Neuronal stem cell (in vitro differentiated cells): Measurements from ENCODE around the gene RAPGEF5.

Source experiments
- DNase-seq: peaks from one replicate; pipeline ENCODE4 v3.0.0-alpha.2; 2013; ENCODE audit warnings: low spot score
- H2AFZ ChIP-seq: one replicate; pipeline ENCODE4 v1.6.1; 2013; ENCODE audit warnings: mild to moderate bottlenecking, low read length, inconsistent platforms
- H2AK5ac ChIP-seq: 2 replicates; pipeline ENCODE4 v1.6.1; 2013; ENCODE audit warnings: low read depth, mild to moderate bottlenecking, inconsistent platforms, low read length, moderate library complexity, mixed read lengths
- H2BK120ac ChIP-seq: 2 replicates; pipeline ENCODE4 v1.6.1; 2013; ENCODE audit warnings: low read depth, mild to moderate bottlenecking, inconsistent platforms, low read length, moderate library complexity, mixed read lengths
- H2BK12ac ChIP-seq: one replicate; pipeline ENCODE4 v1.6.1; 2013; ENCODE audit warnings: low read length, inconsistent platforms
- H2BK15ac ChIP-seq: 2 replicates; pipeline ENCODE4 v1.6.1; 2013; ENCODE audit warnings: mild to moderate bottlenecking, low read length, inconsistent platforms, mixed read lengths
- H2BK5ac ChIP-seq: one replicate; pipeline ENCODE4 v1.6.1; 2013; ENCODE audit warnings: inconsistent platforms, mild to moderate bottlenecking, low read length, moderate library complexity
- H3K14ac ChIP-seq: one replicate; pipeline ENCODE4 v1.6.1; 2013; ENCODE audit warnings: low read length, inconsistent platforms
- H3K18ac ChIP-seq: 2 replicates; pipeline ENCODE4 v1.6.1; 2013; ENCODE audit warnings: low read length, inconsistent platforms
- H3K23ac ChIP-seq: 2 replicates; pipeline ENCODE4 v1.6.1; 2013; ENCODE audit warnings: low read depth, mild to moderate bottlenecking, mixed read lengths, low read length, inconsistent platforms; ENCODE audit not compliant: poor library complexity
- H3K27ac ChIP-seq: replicated peaks from 3 replicates; pipeline ENCODE4 v1.5.1; 2013; ENCODE audit warnings: low read length, inconsistent platforms
- H3K27me3 ChIP-seq, 3 experiments: 2 replicates each; pipeline ENCODE4 v1.6.1; 2013; ENCODE audit warnings: low read length in 3 of 3, mild to moderate bottlenecking in 2 of 3, inconsistent platforms in 1 of 3, low read depth in 1 of 3, mixed read lengths in 1 of 3, moderate library complexity in 1 of 3; ENCODE audit not compliant: control insufficient read depth in 3 of 3, insufficient read depth in 3 of 3
- H3K36me3 ChIP-seq, 2 donors: replicated peaks in 1 of 2; 2 replicates each; pipeline ENCODE4 v1.6.1; 2013; ENCODE audit warnings: low read length in 2 of 2; ENCODE audit not compliant: control insufficient read depth in 2 of 2, insufficient read depth in 2 of 2
- H3K4ac ChIP-seq: 2 replicates; pipeline ENCODE4 v1.6.1; 2013; ENCODE audit warnings: inconsistent platforms, mild to moderate bottlenecking, low read length, moderate library complexity
- H3K4me1 ChIP-seq, 2 donors: 1 replicate in 1 of 2; 2 replicates in 1 of 2; pipeline ENCODE4 v1.6.1; 2013; ENCODE audit warnings: low read length in 2 of 2, low read depth in 1 of 2; ENCODE audit not compliant: control insufficient read depth in 2 of 2, insufficient read depth in 1 of 2
- H3K4me2 ChIP-seq: one replicate; pipeline ENCODE4 v1.6.1; 2013; ENCODE audit warnings: mild to moderate bottlenecking, low read length, inconsistent platforms; ENCODE audit not compliant: insufficient read depth, poor library complexity, severe bottlenecking
- H3K4me3 ChIP-seq, 2 donors: 2 replicates each; pipeline ENCODE4 v1.5.1; 2013; ENCODE audit warnings: low read length in 2 of 2, mild to moderate bottlenecking in 2 of 2, inconsistent platforms in 1 of 2, moderate library complexity in 1 of 2
- H3K79me1 ChIP-seq: one replicate; pipeline ENCODE4 v1.6.1; 2013; ENCODE audit warnings: low read depth, mild to moderate bottlenecking, inconsistent platforms, low read length, moderate library complexity
- H3K9ac ChIP-seq: one replicate; pipeline ENCODE4 v1.6.1; 2013; ENCODE audit warnings: mild to moderate bottlenecking, low read depth, low read length, inconsistent platforms; ENCODE audit not compliant: poor library complexity
- H3K9me3 ChIP-seq, 2 donors: replicated peaks in 1 of 2; 2 replicates each; pipeline versions ENCODE3 to v1.6.1; 2013; ENCODE audit warnings: low read length in 2 of 2, mild to moderate bottlenecking in 2 of 2, inconsistent platforms in 1 of 2, low read depth in 1 of 2, mixed read lengths in 1 of 2, moderate library complexity in 1 of 2; ENCODE audit not compliant: control insufficient read depth in 2 of 2, insufficient read depth in 1 of 2
- H4K8ac ChIP-seq: one replicate; pipeline ENCODE4 v1.6.1; 2013; ENCODE audit warnings: low read depth, mild to moderate bottlenecking, inconsistent platforms, low read length, moderate library complexity
- H4K91ac ChIP-seq: one replicate; pipeline ENCODE4 v1.6.1; 2013; ENCODE audit warnings: low read length, low read depth, mild to moderate bottlenecking, inconsistent platforms; ENCODE audit not compliant: poor library complexity
- WGBS, 2 donors: extraction: QIAGEN DNeasy Blood & Tissue Kit; methylation state at CpG; one replicate each; pipeline ENCODE4 v1.1.7; 2013; ENCODE audit warnings: missing lambda C conversion rate in 2 of 2, mixed read lengths in 1 of 2; ENCODE audit not compliant: insufficient read length in 2 of 2, insufficient replicate concordance in 1 of 2; ENCODE audit errors: extremely low coverage in 2 of 2; 5-methylcytosine and 5-hydroxymethylcytosine counted together

The RAPGEF5 gene

GRCh38 chr7:22256541-22257096, 100.3 kb downstream of the RAPGEF5 start:
- no CpG with 5 or more reads among the region's 2 CpGs for WGBS, 2 donors
- no peak overlapping the region for H3K14ac ChIP-seq
- no peak overlapping the region for H2BK5ac ChIP-seq
- peaks cover 12 to 21% of the 10 kb centered on the region in 2 donors for H3K4me1 ChIP-seq
- no peak overlapping the region for H3K4me3 ChIP-seq
- H3K9me3 ChIP-seq: no peaks in the 10 kb centered on the region
- no peak overlapping the region for H2AK5ac ChIP-seq
- H4K91ac ChIP-seq: no peak overlapping the region
- no peaks in the 10 kb centered on the region for H3K27me3 ChIP-seq
- no peak overlapping the region for H2BK15ac ChIP-seq
- no peak overlapping the region for H2BK120ac ChIP-seq
- no peak overlapping the region for H4K8ac ChIP-seq
- no peak overlapping the region for H3K4ac ChIP-seq
- no peak overlapping the region for H3K27ac ChIP-seq
- DNase-seq: no peak
- no peaks in the 10 kb centered on the region for H3K36me3 ChIP-seq
- no peaks in the 10 kb centered on the region for H3K79me1 ChIP-seq
- H2AFZ ChIP-seq: no peak overlapping the region
- H2BK12ac ChIP-seq: no peak overlapping the region
- no peak overlapping the region for H3K9ac ChIP-seq
- H3K4me2 ChIP-seq: no peak overlapping the region
- no peak overlapping the region for H3K18ac ChIP-seq
- no peak overlapping the region for H3K23ac ChIP-seq

GRCh38 chr7:22255834-22256233, 101.1 kb downstream of the RAPGEF5 start:
- Histone ChIP-seq H3K79me1 (no peaks in the 10 kb centered on the region), H3K4me1 (peaks cover 16 to 26% of the 10 kb centered on the region in 2 donors), H4K8ac (no peak overlapping the region), H2BK120ac (no peak overlapping the region), H3K27ac (no peak overlapping the region), H3K9me3 (no peaks in the 10 kb centered on the region), H4K91ac (no peak overlapping the region), H3K27me3 (no peaks in the 10 kb centered on the region), H2BK5ac (no peak overlapping the region), H3K14ac (no peak overlapping the region), H3K4me3 (no peak overlapping the region), H2AFZ (peak overlapping the region; percentile 68), H3K18ac (no peak overlapping the region), H2BK12ac (no peak overlapping the region), H3K4me2 (no peak overlapping the region), H3K23ac (no peak overlapping the region), H2BK15ac (no peak overlapping the region), H2AK5ac (no peak overlapping the region), H3K36me3 (no peaks in the 10 kb centered on the region), H3K9ac (no peak overlapping the region), H3K4ac (no peak overlapping the region)
- no peak for DNase-seq
- no CpG with 5 or more reads among the region's 1 CpG for WGBS, 2 donors

GRCh38 chr7:22255342-22255741, 101.6 kb downstream of the RAPGEF5 start:
- Histone ChIP-seq H3K4me3 (no peak overlapping the region), H2BK120ac (no peak overlapping the region)
- no CpG with 5 or more reads among the region's 1 CpG for WGBS, 2 donors

GRCh38 chr7:22252936-22253536, 103.9 kb downstream of the RAPGEF5 start:
- no peak overlapping the region for H2BK5ac ChIP-seq
- H3K14ac ChIP-seq: no peak overlapping the region
- H3K4me2 ChIP-seq: no peak overlapping the region
- H2BK12ac ChIP-seq: no peak overlapping the region
- no peak overlapping the region for H3K9ac ChIP-seq
- peaks cover 16 to 26% of the 10 kb centered on the region in 2 donors for H3K4me1 ChIP-seq
- no peak overlapping the region for H3K18ac ChIP-seq
- no peak overlapping the region for H3K27ac ChIP-seq
- peak overlapping the region; percentile 70 for H2AFZ ChIP-seq
- no peak overlapping the region for H4K8ac ChIP-seq
- WGBS, 2 donors: no CpG with 5 or more reads among the region's 7 CpGs
- no peak overlapping the region for H2BK120ac ChIP-seq
- H3K9me3 ChIP-seq: no peaks in the 10 kb centered on the region
- no peak overlapping the region for H2BK15ac ChIP-seq
- H3K36me3 ChIP-seq: no peaks in the 10 kb centered on the region
- H3K27me3 ChIP-seq: no peaks in the 10 kb centered on the region
- no peaks in the 10 kb centered on the region for H3K79me1 ChIP-seq
- H3K23ac ChIP-seq: no peak overlapping the region
- H4K91ac ChIP-seq: no peak overlapping the region
- no peak for DNase-seq
- no peak overlapping the region for H3K4me3 ChIP-seq
- no peak overlapping the region for H2AK5ac ChIP-seq
- H3K4ac ChIP-seq: no peak overlapping the region

More at GRCh38 chr7:22255342-22255741, 101.6 kb downstream of the RAPGEF5 start:
- H4K91ac ChIP-seq: no peak overlapping the region
- H2BK5ac ChIP-seq: no peak overlapping the region
- no peak overlapping the region for H3K27ac ChIP-seq
- no peak overlapping the region for H3K4ac ChIP-seq
- H3K14ac ChIP-seq: no peak overlapping the region
- DNase-seq: no peak
- peaks cover 16 to 26% of the 10 kb centered on the region in 2 donors for H3K4me1 ChIP-seq
- no peak overlapping the region for H3K4me2 ChIP-seq
- no peak overlapping the region for H3K9ac ChIP-seq
- H3K36me3 ChIP-seq: no peaks in the 10 kb centered on the region
- no peak overlapping the region for H3K23ac ChIP-seq
- H2BK15ac ChIP-seq: no peak overlapping the region
- H3K79me1 ChIP-seq: no peaks in the 10 kb centered on the region
- no peak overlapping the region for H3K18ac ChIP-seq
- no peak overlapping the region for H2BK12ac ChIP-seq
- H2AFZ ChIP-seq: no peak overlapping the region
- H3K9me3 ChIP-seq: no peaks in the 10 kb centered on the region
- H3K27me3 ChIP-seq: no peaks in the 10 kb centered on the region
- no peak overlapping the region for H4K8ac ChIP-seq
- no peak overlapping the region for H2AK5ac ChIP-seq
